ENCODE data around the gene TMEM38A.

DNA sequence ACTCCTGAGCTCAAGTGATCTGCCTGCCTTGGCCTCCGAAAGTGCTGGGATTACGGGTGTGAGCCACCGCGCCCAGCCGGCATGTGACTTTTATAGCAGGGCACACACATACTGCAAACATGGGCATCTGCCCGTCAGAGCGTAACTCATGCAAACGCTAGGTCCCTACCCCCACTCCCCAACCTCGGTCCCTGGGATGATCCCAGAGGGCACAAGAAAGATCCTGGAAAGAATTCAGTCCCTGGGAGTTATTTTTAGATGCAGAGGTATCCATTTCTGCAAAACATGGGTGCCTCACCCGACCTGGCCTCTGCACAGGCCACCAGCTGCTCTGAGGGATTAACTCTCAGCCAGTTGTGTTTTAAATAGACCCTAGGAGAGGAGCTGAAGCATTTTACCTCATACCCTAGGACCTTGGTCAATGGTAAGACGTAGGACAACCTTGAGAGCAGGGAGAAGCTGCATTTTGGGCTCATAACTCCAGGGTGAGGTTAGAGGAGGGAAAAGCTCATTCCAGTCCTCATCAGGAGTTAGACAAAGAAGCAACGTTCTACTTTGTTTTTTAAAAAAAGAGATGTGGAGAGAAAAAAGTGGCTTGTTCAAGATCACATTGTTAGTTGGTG, 10.8 kb downstream of the TMEM38A start:
- no peak for TF ChIP-seq CTCF (IDR thresholded peaks at IDR 0.05 in 2 of 3, conservative IDR thresholded peaks at IDR 0.05 in 1 of 3; ENCODE audit: insufficient read depth in 2 of 3, low read depth in 1 of 3, low read length in 3 of 3)
- TF ChIP-seq PTBP1 (IDR thresholded peaks at IDR 0.05; ENCODE audit: low read depth, low read length) = no peak
- TF ChIP-seq TEAD2 (tag; IDR thresholded peaks at IDR 0.05) = no peak
- TF ChIP-seq KAT2B (IDR thresholded peaks at IDR 0.05; ENCODE audit: low read depth, low read length) = no peak
- TF ChIP-seq EZH2 (IDR thresholded peaks at IDR 0.05; ENCODE audit: borderline replicate concordance, low read depth, low read length) = no peak
- TF ChIP-seq SMAD4 (CRISPR knock-in tag; conservative IDR thresholded peaks at IDR 0.05) = no peak
- TF ChIP-seq TCF7 (IDR thresholded peaks at IDR 0.05; ENCODE audit: borderline replicate concordance) = no peak
- TF ChIP-seq GTF2A2 (tag; IDR thresholded peaks at IDR 0.05) = no peak
